NT2/D1 (cell line): ENCODE results near the gene SP4.

Experiments
- SUZ12 ChIP-seq: IDR thresholded peaks from 2 replicates; pipeline ENCODE4 v1.6.1; 2011; ENCODE audit not compliant: insufficient read length, insufficient read depth; ENCODE audit errors: extremely low read depth
- YY1 ChIP-seq: IDR thresholded peaks from 2 replicates; pipeline ENCODE4 v1.6.1; 2011; ENCODE audit not compliant: insufficient read length, insufficient read depth
- ZNF274 ChIP-seq: IDR thresholded peaks from 2 replicates; pipeline ENCODE4 v1.6.1; 2011; ENCODE audit warnings: mild to moderate bottlenecking, low read depth, low read length

GRCh38 chr7:21412957-21413356 is 14.9 kb upstream of the SP4 start:
- TF ChIP-seq ZNF274 (no peak), YY1 (no peak), SUZ12 (no peak)
